ENCODE data around the gene WDR7.
"Not testable (repeated sequence)": the region's sequence is repeated elsewhere in the genome, so short reads cannot be mapped to it uniquely, and the experiment has no call there.

WDR7 gene

DNA sequence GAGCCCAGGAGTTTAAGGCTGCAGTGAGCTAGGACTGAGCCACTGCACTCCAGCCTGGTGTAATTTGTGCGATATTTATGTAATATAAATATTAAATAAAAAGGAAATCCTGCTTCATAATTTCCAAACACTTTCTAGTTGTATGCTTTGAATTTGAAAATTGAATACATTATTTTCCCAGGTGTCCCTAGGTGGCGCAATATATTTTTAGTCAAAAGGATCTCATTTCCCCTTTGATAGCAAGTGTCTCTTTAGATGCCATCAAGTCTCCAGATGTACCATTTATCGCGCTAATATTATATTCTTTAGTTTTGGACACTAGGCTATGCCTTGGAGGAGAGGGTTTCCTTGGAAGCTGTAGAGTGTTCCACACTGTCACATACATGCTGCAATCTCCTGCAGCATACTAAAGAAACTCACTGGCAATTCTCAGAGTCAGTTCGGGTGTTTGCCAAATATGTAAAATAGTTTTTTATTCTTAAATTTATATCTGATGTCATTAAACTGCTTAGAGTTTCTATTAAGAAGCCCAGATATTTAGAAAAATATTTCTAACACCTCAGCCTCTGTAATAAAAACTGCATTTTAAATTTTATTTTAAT, 5.6 kb upstream of the WDR7 start:
- no peaks in the 10 kb centered on the region for H3K27me3 Mint-ChIP-seq
- no peak overlapping the region for H3K4me3 Mint-ChIP-seq
- H3K4me1 Mint-ChIP-seq (ENCODE audit: low read depth), result peaks cover 21% of the 10 kb centered on the region
- H3K36me3 Mint-ChIP-seq (ENCODE audit: low read depth), result no peaks in the 10 kb centered on the region
- no peaks in the 10 kb centered on the region for H3K9me3 Mint-ChIP-seq
- no peak for DNase-seq
- no peak overlapping the region for H3K27ac Mint-ChIP-seq

DNA sequence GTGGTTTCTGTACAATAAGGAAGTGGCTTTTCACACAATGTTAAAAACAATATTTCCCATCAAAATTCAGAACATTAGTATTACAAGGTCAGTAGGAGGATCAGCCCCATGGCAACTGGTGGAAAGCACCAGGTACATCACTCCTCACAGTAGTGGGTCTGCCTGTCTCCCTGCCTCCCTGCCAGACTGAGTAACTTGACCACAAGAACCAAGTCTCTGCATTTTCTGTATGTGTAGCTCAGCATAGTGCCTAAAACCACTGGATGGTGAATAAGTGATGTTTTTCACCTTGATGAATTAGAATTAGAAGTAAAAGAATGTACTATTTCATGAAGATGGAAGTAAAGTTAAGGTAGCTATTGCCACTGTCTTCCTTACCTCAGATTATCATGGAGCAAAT, 4.1 kb upstream of the WDR7 start:
- no peaks in the 10 kb centered on the region for H3K9me3 Mint-ChIP-seq
- H3K4me1 Mint-ChIP-seq (ENCODE audit: low read depth), result peaks cover 28% of the 10 kb centered on the region
- H3K27ac Mint-ChIP-seq, result peak overlapping the region; percentile 33
- DNase-seq, result no peak
- no peaks in the 10 kb centered on the region for H3K27me3 Mint-ChIP-seq
- no peak overlapping the region for H3K4me3 Mint-ChIP-seq
- H3K36me3 Mint-ChIP-seq (ENCODE audit: low read depth), result peaks cover 12% of the 10 kb centered on the region

DNA sequence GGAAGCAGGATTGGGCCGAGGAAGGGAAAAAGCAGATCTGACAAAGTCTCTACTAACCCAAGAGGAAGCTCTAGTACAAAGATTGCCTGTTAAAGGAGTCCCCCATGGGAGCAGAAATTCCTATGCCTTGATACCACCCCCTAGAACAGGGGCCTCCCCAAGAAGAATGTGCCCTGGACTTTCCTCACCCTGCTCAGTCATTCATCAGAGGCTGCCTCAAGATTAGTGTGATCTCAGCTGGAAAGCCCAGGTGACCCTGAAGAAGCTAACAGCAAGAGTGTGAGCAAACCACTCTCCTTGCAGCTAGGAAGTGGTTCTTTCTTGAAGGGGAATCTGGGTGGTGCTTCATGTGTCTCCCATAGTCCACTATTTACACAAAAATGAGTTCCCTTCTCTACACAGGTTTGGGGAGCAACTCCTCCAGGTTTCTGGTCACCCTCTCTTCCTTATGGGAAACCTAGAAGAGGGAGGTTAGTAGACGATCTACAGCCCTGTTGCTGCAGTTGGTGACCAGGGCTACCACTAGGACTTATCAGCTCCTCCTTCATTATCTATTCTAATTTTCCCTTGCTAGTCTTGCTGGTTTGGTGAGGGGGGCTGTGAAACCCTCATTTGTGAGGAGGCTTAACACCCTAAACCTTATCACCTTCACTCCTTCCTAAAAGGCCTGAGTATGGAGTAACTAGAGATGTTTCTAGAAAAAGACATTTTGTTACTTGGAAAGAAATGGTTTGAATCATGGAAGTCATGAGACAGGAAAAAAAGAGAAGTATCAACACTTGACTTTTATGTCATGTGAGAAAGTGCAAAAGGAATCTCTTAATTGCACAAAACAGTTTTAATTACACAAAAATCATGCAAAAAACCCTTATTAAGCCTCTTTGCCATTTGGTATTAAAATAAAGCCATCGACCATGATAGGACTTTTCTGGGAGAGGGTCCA, 2.9 kb upstream of the WDR7 start:
- no peak for DNase-seq

DNA sequence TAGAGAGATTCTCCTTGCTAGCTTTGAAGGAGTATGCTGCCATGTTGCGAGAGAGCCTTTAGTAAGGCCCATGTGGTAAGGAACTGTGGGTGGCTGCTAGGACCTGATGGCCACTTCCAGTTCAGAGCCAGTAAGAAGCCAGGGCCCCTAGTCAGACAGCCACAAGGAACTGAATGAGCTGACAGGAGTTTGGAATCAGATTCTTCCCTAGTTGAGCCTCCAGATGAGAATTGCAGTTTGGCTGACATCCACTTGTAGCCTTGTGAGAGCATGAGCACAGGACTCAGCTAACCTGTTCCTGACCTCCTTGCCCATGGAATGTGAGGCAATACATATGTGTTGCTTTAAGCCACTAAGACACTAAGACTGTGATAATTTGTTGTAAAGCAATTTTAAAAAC, 1.2 kb upstream of the WDR7 start:
- Mint-ChIP-seq H3K4me1 (ENCODE audit: low read depth) (peaks cover 53% of the 10 kb centered on the region), H3K4me3 (peak overlapping the region; percentile 93), H3K9me3 (no peaks in the 10 kb centered on the region), H3K27ac (no peak overlapping the region), H3K27me3 (no peaks in the 10 kb centered on the region), H3K36me3 (ENCODE audit: low read depth) (peaks cover 12% of the 10 kb centered on the region)
- no peak for DNase-seq

More for the DNA sequence above, 2.9 kb upstream of the WDR7 start:
- peaks cover 37% of the 10 kb centered on the region for H3K4me1 Mint-ChIP-seq (ENCODE audit: low read depth)
- H3K4me3 Mint-ChIP-seq, result no peak overlapping the region
- no peak overlapping the region for H3K27ac Mint-ChIP-seq
- H3K27me3 Mint-ChIP-seq, result no peaks in the 10 kb centered on the region
- no peaks in the 10 kb centered on the region for H3K9me3 Mint-ChIP-seq
- H3K36me3 Mint-ChIP-seq (ENCODE audit: low read depth), result peaks cover 12% of the 10 kb centered on the region

DNA sequence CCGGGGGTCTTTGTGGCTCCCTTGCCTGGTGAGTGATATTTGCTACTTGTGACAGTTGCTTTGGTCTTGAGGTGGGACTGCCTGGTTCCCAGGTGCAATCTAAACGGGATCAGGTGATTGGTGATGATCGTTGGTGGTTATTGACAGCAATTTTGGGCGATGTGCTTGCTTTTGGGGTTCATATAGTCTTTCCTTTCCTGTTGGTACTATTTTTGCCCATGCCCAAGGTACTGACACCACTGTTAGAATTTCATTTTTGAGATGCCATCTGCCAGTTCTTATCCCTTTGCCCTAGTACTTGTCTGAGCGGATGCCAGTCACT, 573 bp downstream of the WDR7 start:
- Mint-ChIP-seq H3K27me3 (no peaks in the 10 kb centered on the region), H3K4me1 (ENCODE audit: low read depth) (peaks cover 67% of the 10 kb centered on the region), H3K36me3 (ENCODE audit: low read depth) (peaks cover 14% of the 10 kb centered on the region), H3K9me3 (no peaks in the 10 kb centered on the region), H3K27ac (peak overlapping the region; percentile 98), H3K4me3 (peak overlapping the region; percentile 93)
- DNase-seq, result no peak

DNA sequence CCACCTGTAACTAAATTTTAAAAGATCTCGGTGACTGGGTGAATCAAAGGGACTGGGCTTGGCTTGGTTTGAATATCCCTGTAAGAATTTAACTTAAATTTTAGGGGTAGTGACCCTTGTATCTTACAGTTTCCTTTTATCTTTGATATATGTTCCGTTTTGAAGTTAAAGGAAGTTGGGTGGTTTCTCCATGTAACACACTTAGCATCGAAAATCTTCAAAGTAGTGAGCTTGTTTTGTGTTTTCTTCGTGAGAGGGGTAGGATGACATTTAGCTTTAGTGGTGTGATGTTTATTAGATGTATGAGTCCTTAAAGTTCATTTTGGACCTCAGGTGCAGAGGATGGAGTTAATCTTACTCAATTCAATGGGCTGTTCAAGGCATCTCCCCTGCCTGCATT, 1.6 kb downstream of the WDR7 start:
- H3K27me3 Mint-ChIP-seq, result no peaks in the 10 kb centered on the region
- H3K27ac Mint-ChIP-seq, result peak overlapping the region; percentile 88
- H3K36me3 Mint-ChIP-seq (ENCODE audit: low read depth), result peaks cover 15% of the 10 kb centered on the region
- DNase-seq, result no peak
- peaks cover 59% of the 10 kb centered on the region for H3K4me1 Mint-ChIP-seq (ENCODE audit: low read depth)
- H3K9me3 Mint-ChIP-seq, result no peaks in the 10 kb centered on the region
- peak overlapping the region; percentile 93 for H3K4me3 Mint-ChIP-seq

DNA sequence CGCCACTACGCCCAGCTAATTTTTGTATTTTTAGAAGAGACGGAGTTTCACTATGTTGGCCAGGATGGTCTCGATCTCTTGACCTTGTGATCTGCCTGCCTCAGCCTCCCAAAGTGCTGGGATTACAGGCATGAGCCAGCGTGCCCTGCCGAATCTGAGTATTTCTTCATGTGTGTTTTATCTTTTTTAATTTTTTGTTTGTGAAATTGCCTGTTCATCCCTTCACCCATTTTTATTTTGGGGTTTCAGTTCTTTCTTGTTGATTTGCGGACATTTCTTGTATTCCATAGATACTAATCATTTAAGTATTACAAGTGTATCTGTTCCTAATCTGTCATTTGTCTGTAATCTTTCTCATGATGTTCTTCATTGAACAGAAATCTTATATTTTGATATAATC, 3.1 kb downstream of the WDR7 start:
- Mint-ChIP-seq H3K27ac (peak overlapping the region; percentile 22), H3K4me1 (ENCODE audit: low read depth) (peaks cover 60% of the 10 kb centered on the region), H3K36me3 (ENCODE audit: low read depth) (peaks cover 24% of the 10 kb centered on the region)
- H3K9me3 Mint-ChIP-seq, H3K4me3 Mint-ChIP-seq, H3K27me3 Mint-ChIP-seq, DNase-seq: not testable (repeated sequence)

DNA sequence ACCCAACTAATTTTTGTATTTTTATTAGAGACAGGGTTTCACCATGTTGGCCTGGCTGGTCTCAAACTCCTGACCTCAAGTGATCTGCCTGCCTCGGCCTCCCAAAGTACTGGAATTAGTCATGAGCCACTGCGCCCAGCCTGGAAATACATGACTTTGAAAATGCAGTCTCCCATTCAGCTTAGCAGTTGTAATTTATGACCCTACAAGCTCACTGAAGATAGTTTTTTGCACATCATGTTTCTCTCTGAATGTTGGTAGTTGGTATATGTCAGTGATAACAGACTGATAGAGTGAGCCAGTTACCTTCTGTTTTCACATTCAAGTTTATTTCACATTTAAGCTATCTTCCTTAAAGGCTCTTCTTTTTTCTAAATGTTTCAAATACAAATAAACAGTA, 7.1 kb downstream of the WDR7 start:
- H3K4me3 Mint-ChIP-seq, result no peak overlapping the region
- H3K27ac Mint-ChIP-seq, result no peak overlapping the region
- no peaks in the 10 kb centered on the region for H3K27me3 Mint-ChIP-seq
- peaks cover 17% of the 10 kb centered on the region for H3K36me3 Mint-ChIP-seq (ENCODE audit: low read depth)
- no peak for DNase-seq
- no peaks in the 10 kb centered on the region for H3K9me3 Mint-ChIP-seq
- peaks cover 61% of the 10 kb centered on the region for H3K4me1 Mint-ChIP-seq (ENCODE audit: low read depth)

DNA sequence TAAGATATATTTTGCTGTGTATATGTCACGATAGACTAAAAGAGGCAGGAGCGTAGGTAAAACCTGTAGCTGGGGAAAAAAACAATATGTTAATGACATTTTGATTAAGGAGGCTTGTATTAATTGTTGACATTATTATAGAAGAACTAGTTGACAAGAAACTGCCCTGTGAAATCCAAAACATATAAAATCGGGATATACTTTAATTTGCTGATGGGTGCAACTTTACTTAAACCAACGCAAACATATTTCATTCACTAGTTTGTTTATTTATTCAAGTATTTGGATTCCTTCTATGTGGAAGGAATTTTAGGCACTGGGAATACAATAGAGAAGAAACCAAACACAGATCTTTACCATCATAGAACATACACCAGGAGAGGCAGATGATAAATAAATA, 8.0 kb downstream of the WDR7 start:
- H3K27me3 Mint-ChIP-seq, result no peaks in the 10 kb centered on the region
- peaks cover 17% of the 10 kb centered on the region for H3K36me3 Mint-ChIP-seq (ENCODE audit: low read depth)
- DNase-seq, result no peak
- H3K4me1 Mint-ChIP-seq (ENCODE audit: low read depth), result peaks cover 56% of the 10 kb centered on the region
- no peaks in the 10 kb centered on the region for H3K9me3 Mint-ChIP-seq
- no peak overlapping the region for H3K4me3 Mint-ChIP-seq
- no peak overlapping the region for H3K27ac Mint-ChIP-seq

DNA sequence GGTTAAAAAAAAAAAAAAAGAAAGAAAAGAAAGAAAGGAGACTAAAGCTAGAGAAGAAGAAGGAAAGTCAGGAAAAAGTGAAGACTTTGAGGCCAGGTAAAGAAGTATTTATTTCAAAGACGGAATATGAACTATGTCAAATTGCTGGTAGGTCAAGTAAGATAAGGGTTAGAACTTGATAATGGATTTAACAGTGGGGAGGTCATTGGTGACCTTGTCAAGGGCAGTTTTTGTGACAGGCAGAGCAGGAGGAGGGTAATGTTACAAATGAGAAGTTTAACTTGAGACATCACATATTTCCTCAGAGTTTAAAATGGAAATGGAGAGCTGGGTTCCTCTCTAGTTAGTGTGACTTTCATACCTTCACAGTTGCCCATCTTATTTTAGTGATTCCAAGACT, 9.5 kb downstream of the WDR7 start:
- no peak for DNase-seq
- Mint-ChIP-seq H3K27ac (no peak overlapping the region), H3K4me3 (no peak overlapping the region), H3K27me3 (no peaks in the 10 kb centered on the region), H3K4me1 (ENCODE audit: low read depth) (peaks cover 49% of the 10 kb centered on the region), H3K9me3 (no peaks in the 10 kb centered on the region), H3K36me3 (ENCODE audit: low read depth) (peaks cover 17% of the 10 kb centered on the region)

DNA sequence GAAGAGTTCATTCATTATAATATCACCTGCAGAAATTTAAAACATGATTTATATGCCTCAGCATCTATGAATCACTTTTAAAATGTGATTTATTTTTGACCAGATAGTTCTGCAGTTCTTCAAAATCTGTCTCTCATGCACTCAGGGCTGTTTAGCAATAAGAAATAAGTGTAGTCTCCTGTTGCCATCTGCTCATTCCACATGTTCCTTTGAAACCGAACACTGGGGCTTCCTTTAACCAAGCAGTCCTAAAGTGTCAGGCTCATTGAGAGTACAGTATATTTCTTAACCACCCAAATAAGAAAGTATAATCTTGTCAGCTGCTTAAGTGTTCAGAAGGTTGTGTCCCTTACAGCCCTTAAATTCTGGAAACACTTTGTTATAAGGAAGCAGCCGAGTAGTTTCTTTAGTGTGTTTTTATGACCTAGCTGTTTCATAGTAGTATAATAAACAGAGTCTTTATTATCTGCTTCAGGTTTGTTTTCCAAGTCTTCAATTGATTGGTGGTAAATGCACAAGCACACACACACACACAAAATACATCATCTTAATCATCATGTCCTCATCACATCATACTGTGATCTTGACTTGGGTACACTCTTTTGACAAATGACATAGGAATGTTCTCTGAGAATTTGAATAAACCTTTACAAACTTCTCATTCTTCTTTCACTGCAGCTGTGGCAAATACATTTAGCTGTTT, 10.4 kb downstream of the WDR7 start:
- no peak for DNase-seq
- H3K9me3 Mint-ChIP-seq, result no peaks in the 10 kb centered on the region
- no peaks in the 10 kb centered on the region for H3K27me3 Mint-ChIP-seq
- peaks cover 16% of the 10 kb centered on the region for H3K36me3 Mint-ChIP-seq (ENCODE audit: low read depth)
- no peak overlapping the region for H3K4me3 Mint-ChIP-seq
- no peak overlapping the region for H3K27ac Mint-ChIP-seq
- peaks cover 46% of the 10 kb centered on the region for H3K4me1 Mint-ChIP-seq (ENCODE audit: low read depth)

DNA sequence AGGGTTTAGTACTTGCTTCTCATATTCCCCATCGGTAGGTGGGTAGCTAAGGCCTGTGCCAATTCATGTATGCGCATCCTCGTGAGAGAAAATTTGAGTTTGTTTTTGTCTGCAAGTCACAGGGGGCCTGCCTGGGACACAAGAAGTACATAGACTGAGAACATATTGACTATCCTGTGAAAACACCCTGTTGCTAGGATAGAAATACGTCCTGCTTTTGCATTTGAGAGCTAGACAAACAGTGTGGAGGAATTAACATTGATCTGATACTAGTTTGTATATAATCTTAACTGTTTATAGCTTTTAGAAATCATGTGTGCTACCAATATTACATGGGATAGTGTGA, 10.9 kb downstream of the WDR7 start:
- H3K27ac Mint-ChIP-seq, result no peak overlapping the region
- peaks cover 47% of the 10 kb centered on the region for H3K4me1 Mint-ChIP-seq (ENCODE audit: low read depth)
- no peaks in the 10 kb centered on the region for H3K27me3 Mint-ChIP-seq
- DNase-seq, result no peak
- no peaks in the 10 kb centered on the region for H3K9me3 Mint-ChIP-seq
- no peak overlapping the region for H3K4me3 Mint-ChIP-seq
- peaks cover 15% of the 10 kb centered on the region for H3K36me3 Mint-ChIP-seq (ENCODE audit: low read depth)

DNA sequence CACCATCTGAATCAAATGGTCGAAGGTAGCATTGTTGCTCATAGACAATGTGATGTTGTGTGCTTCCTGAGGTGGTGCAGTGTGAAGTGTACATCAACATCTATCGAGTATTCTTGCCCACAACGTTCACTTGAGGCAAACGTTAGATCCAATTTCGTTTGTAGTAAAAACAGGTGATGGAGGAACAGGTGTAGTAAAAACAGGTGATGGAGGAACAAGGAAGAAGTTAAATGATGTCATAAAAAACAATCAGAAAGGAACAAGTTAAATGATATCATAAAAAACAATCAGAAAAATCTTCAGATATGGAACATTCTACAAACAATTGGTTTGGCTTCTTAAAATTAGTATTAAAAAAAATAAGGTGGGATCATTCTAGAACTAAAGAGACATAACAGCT, 11.3 kb downstream of the WDR7 start:
- H3K4me1 Mint-ChIP-seq (ENCODE audit: low read depth), result peaks cover 52% of the 10 kb centered on the region
- no peak overlapping the region for H3K27ac Mint-ChIP-seq
- no peak for DNase-seq
- peaks cover 15% of the 10 kb centered on the region for H3K36me3 Mint-ChIP-seq (ENCODE audit: low read depth)
- H3K27me3 Mint-ChIP-seq, result no peaks in the 10 kb centered on the region
- H3K9me3 Mint-ChIP-seq, result no peaks in the 10 kb centered on the region
- no peak overlapping the region for H3K4me3 Mint-ChIP-seq

DNA sequence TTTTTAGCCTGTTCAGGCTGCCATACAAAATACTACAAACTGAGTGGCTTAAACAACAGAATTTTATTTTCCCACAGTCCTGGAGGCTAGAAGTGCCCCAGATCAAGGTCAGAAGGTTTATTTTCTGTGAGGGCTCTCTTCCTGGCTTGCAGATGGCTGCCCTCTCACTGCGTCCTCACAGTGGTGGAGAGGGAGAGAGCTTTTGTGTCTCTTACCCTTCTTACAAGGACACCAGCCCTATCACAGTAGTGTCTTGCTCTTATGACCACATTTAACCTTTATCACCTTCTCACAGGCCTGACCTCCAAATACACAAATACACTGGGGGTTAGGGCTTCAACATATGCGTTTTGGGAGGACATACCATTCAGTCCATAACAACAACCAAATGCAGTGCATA, 11.7 kb downstream of the WDR7 start:
- Mint-ChIP-seq H3K4me1 (ENCODE audit: low read depth) (peaks cover 56% of the 10 kb centered on the region), H3K27ac (no peak overlapping the region), H3K9me3 (no peaks in the 10 kb centered on the region), H3K27me3 (no peaks in the 10 kb centered on the region), H3K36me3 (ENCODE audit: low read depth) (peaks cover 13% of the 10 kb centered on the region), H3K4me3 (no peak overlapping the region)
- DNase-seq, result no peak

DNA sequence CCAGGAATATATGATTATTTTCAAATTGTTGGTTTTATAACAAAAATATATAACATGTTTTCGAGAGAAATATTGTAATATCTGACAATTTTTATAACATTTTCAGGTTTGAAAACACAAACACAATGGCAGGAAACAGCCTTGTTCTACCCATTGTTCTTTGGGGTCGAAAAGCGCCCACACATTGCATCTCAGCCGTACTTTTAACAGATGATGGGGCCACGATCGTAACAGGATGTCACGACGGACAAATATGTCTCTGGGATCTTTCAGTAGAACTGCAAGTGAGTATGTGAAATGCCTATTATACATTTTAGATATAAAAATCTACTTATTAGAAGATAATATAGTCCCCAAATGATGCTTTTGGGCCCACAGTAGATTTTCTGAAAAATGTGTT, 21.2 kb downstream of the WDR7 start:
- Mint-ChIP-seq H3K27me3 (no peaks in the 10 kb centered on the region), H3K4me3 (no peak overlapping the region), H3K36me3 (ENCODE audit: low read depth) (peaks cover 36% of the 10 kb centered on the region)

More for the DNA sequence above, 21.2 kb downstream of the WDR7 start:
- no peak for DNase-seq
- Mint-ChIP-seq H3K4me1 (ENCODE audit: low read depth) (peaks cover 37% of the 10 kb centered on the region), H3K9me3 (no peaks in the 10 kb centered on the region), H3K27ac (no peak overlapping the region)
